HEK293T (cell line): ENCODE measurements around the gene TMPRSS6.

Source experiments
- ARNT ChIP-seq: fragments of 450-650 bp; IDR thresholded peaks from 2 replicates; pipeline ENCODE4 v1.6.1; 2017; ENCODE audit warnings: mild to moderate bottlenecking
- BHLHE40 ChIP-seq: fragments of 450-650 bp; IDR thresholded peaks from 2 replicates; pipeline ENCODE4 v1.6.1; 2016; ENCODE audit warnings: mild to moderate bottlenecking, moderate library complexity, borderline replicate concordance
- CTBP1 ChIP-seq: fragments of 450-650 bp; IDR thresholded peaks from 2 replicates; pipeline ENCODE4 v1.6.1; 2016; ENCODE audit warnings: borderline replicate concordance
- ELF4 ChIP-seq: fragments of 450-650 bp; IDR thresholded peaks from 2 replicates; pipeline ENCODE4 v1.6.1; 2017; ENCODE audit warnings: antibody characterized with exemption
- FOXK2 ChIP-seq: fragments of 450-650 bp; IDR thresholded peaks from 2 replicates; pipeline ENCODE4 v1.6.1; 2016; ENCODE audit warnings: mild to moderate bottlenecking
- FOXM1 ChIP-seq: fragments of 450-650 bp; IDR thresholded peaks from 2 replicates; pipeline ENCODE4 v1.6.1; 2017; ENCODE audit warnings: mild to moderate bottlenecking, borderline replicate concordance
- HDGF ChIP-seq: fragments of 450-650 bp; IDR thresholded peaks from 2 replicates; pipeline ENCODE4 v1.6.1; 2017; ENCODE audit warnings: antibody characterized with exemption, borderline replicate concordance
- L3MBTL2 ChIP-seq: fragments of 450-650 bp; conservative IDR thresholded peaks from 2 replicates; pipeline ENCODE4 v1.6.1; 2016; ENCODE audit warnings: mild to moderate bottlenecking
- LEF1 ChIP-seq: fragments of 450-650 bp; IDR thresholded peaks from 2 replicates; pipeline ENCODE4 v1.6.1; 2017; ENCODE audit warnings: mild to moderate bottlenecking, borderline replicate concordance
- NFRKB ChIP-seq: fragments of 450-650 bp; IDR thresholded peaks from 2 replicates; pipeline ENCODE4 v1.6.1; 2016; ENCODE audit warnings: mild to moderate bottlenecking, moderate library complexity
- PKNOX1 ChIP-seq: fragments of 450-650 bp; IDR thresholded peaks from 2 replicates; pipeline ENCODE4 v1.6.1; 2016
- TARDBP ChIP-seq: fragments of 450-650 bp; IDR thresholded peaks from 2 replicates; pipeline ENCODE4 v1.6.1; 2016
- ZNF384 ChIP-seq: fragments of 450-650 bp; IDR thresholded peaks from 2 replicates; pipeline ENCODE4 v1.6.1; 2016

DNA sequence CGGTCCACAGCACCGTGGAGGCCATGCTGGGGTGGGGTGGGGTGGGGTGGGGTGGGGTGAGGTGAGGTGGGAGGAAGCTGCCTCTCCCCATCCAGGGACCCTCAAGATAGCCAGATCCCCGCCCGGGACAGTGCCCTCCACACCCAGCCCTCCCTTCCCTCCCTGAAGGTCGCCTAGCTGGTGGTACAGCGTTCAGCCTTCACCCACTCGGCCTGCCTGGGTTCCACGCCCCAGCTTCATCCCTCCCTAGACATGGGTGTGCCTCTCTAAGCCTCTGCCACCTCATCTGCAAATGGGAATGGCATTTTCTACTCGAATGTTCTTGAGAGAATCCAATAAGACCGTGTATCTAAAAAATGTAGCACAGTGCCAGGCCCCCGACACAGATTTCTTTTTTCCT is 40.2 kb downstream of the TMPRSS6 start:
- no peak for TF ChIP-seq FOXM1
- no peak for TF ChIP-seq ARNT
- no peak for TF ChIP-seq BHLHE40
- TF ChIP-seq PKNOX1, result no peak
- TF ChIP-seq FOXK2, result no peak
- no peak for TF ChIP-seq TARDBP
- no peak for TF ChIP-seq ZNF384
- no peak for TF ChIP-seq ELF4
- no peak for TF ChIP-seq NFRKB
- TF ChIP-seq LEF1, result no peak
- no peak for TF ChIP-seq L3MBTL2
- no peak for TF ChIP-seq CTBP1
- TF ChIP-seq HDGF, result no peak
